Measurements from ENCODE around the gene ODR4.
A peak's percentile ranks its signal among the peaks of the same experiment; 100 is the strongest.
"Not testable (repeated sequence)": the region's sequence is repeated elsewhere in the genome, so short reads cannot be mapped to it uniquely, and the experiment has no call there.

Gene ODR4

DNA sequence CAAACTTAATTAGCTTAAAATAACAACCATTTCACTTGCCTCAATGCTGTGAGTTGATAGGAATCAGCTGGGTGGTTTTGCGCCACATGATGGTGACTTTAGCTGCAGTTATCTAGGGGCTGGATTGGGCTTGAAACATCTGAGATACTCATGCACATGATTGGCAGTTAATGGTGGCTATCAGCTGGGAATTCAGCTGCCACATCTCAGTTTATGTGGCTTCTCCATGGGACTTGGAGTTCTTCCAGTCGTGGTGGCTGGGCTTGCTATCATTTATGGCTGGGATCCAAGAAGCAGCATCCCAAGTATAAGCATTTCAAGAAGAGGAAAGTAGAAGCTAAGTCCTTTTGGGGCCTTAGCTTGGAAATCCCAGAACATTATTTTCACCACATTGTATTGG, 48.9 kb downstream of the ODR4 start:
- no peak for DNase-seq

- DNase-seq, result no peak
Measured at GRCh38 chr1:186426118-186426517, 50.5 kb downstream of the ODR4 start.

DNA sequence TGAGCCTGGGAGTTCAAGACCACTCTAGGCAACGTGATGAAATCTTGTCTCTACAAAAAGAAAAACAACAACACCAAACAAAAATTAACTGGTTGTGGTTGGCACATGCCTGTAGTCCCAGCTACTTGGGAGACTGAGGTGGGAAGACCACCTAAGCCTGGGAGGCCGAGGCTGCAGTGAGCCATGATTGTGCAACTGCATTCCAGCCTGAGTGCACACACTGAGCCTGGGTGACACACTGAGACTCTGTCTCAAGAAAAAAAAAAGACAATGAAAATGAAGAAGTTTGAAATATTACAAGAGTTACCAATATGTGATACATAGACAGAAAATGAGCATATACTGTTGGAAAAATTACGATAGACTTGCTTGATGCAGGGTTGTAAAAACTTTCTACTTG, 53.4 kb downstream of the ODR4 start:
- peak; percentile 41 for DNase-seq

DNA sequence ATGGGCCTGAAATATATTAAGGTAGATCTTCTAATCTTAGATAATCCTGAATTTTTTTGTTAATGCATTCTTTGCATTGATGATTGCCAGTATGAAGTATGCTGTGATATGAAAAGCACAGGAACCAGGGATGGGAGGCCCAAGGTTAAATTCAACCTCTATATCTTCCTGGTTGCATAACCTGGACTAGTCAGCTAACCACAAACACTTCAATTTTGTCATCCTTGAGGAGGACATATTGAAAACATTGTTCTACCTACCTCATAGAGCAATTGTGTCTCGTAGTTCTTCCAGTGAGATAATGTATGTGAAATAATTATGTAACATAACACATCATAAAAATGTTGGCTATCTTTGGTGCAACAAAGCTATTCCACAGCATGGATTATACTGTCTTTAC, 59.7 kb downstream of the ODR4 start:
- no peak for DNase-seq

DNA sequence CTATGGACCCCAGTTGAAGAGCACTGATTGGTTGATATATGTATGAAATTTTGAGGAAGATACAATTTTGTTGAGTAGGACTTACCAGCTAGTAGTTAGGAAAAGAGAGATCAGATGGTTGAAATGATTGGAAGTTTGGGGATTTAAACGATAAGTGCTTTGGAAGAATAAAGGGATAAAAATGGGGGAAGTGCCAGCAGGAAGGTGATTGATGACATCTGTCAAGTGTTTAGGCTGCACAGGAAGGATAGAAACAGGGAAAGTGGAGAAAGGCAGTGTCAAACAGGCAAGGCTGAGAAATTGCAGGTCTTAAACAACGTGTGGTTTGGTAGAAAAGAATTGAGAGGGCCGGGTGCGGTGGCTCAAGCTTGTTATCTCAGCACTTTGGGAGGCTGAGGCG, 62.9 kb downstream of the ODR4 start:
- no peak for DNase-seq

GRCh38 chr1:186440584-186440983, 64.9 kb downstream of the ODR4 start:
- no peak for DNase-seq

DNA sequence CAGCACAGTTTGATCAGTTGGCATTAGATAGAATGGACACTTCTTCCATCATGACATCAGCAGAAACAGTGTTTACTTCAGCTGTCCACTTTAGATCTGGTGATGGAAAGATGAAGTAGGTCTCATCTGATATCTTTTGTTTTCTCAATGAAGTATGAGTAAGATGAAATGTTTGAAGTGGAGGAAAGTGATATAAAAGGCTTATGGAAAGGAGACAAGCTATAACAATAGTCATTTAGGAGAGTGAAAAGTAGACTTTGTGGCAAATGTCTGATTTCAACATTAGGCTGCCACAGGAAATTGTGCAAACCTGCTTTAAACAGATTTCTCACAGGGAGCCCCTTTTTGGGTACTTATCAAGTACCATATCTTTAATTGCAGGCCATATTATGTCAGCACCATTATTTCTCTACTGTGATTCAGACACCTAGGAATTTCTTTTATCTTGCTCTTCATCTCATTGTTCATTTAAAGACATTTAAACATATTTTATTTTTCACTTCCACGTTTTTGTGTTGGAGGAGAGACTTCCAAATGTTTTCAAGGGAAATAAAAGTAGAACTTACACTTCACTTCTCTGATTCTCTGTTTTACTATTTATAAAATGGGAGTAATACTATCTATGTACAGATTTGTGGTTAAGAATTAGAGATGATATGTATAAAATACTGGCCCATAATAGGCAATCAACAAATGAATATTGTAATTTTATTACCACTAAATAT, 67.2 kb downstream of the ODR4 start:
- DNase-seq, result peak; percentile 51

GRCh38 chr1:186443638-186444037, 68.0 kb downstream of the ODR4 start:
- DNase-seq, result no peak

GRCh38 chr1:186446152-186446551, 70.5 kb downstream of the ODR4 start:
- DNase-seq, result no peak

GRCh38 chr1:186454981-186455380, 79.3 kb downstream of the ODR4 start:
- no peak for DNase-seq

DNA sequence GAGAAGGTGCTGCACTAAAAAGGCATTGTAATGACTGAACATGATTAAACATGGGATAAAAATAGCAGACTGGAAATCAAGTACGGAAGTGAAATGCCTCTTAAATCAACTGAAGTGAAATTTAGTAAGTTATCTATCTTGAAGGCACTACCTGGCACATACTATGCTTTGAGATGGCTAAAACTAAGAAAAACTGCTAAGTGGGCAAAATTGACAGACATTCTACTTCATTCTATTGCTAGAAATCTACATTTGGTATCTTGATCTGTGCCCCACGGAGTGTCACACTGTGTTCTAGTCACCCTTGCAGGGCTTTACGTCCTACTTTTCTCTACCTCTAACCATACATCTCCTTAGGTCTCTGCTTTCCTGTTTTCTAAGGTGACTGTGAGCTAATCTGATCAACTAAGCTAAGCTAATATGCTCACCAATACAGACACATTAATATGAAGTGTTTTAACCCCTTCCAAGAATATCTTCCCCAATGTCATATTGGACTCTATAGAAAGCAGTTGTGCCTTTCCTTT, 81.2 kb downstream of the ODR4 start:
- no peak for DNase-seq

DNA sequence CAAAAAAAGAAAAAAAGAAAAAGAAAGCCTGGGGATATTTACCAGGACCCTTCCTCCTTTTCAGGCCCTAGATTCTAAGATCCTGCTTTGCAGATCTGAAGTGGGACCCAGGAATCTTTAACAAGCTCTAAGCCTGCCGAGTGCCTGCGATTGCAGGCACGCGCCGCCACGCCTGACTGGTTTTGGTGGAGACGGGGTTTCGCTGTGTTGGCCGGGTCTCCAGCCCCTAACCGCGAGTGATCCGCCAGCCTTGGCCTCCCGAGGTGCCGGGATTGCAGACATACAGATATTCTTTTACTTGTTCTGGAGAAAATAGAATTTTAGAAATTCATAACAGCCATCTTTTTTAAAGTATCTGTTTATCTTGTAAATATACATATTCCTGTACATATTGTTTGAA, 83.5 kb downstream of the ODR4 start:
- DNase-seq, result not testable (repeated sequence)

- no peak for DNase-seq
Measured at GRCh38 chr1:186461014-186461413, 85.4 kb downstream of the ODR4 start, which contains the start of gene PDC. TSS of gene PDC (minus strand) at chr1:186461114. CDS start at chr1:186449459, 11,655 bp downstream.

DNA sequence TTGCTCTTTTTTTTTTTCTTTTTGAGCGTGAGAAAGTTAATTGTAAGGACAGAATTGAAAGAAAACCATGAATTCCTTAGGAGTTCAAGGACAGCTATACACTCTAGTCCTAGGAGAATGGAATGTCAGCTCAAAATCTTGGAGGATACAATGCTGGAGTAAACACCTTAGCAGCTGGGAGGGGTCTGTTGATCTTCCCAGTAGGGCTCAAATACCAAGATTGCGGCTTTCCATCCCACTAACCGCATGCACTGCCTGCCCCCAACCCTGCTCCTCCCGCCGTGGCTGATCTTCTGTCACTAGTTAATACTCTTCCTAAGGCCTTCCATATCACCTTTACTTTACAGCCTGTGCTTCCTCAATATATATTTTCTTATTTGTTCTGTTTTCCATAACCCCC, 87.9 kb downstream of the ODR4 start:
- DNase-seq, result no peak

DNA sequence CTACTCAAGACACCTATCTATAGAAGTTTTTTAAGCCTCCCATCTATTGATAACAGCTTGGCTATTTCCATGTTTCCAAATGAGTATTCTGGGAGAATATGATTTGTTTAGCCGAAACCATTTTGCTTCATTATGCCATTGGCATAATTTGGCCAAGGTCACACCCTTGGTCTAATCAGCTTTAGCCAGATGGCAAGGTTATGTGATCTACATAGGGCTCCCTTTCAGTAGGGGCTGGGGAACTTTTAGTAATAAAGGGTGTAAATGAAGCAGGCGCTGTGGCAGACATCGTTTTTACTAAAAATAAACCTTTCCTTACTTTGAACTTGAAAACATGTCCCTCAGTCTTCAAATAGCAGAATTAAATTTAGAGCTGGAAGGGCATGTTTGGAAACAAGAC, 88.3 kb downstream of the ODR4 start:
- no peak for DNase-seq

DNA sequence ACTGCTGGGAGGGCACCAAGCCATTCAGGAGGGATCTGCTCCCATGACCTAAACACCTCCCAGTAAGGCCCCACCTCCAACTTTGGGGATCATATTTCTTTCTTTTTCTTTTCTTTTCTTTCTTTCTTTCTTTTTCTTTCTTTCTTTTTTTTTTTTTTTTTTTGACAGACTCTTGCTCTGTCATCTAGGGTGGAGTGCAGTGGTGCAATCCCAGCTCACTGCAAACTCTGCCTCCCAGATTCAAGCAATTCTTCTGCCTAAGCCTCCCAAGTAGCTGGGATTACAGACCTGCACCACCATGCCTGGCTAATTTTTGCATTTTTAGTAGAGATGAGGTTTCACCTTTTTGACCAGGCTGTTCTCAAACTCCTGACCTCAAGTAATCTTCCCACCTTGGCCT, 89.9 kb downstream of the ODR4 start:
- not testable (repeated sequence) for DNase-seq

GRCh38 chr1:186465946-186466345, 90.3 kb downstream of the ODR4 start:
- no peak for DNase-seq
